ENCODE measurements around the gene DTNB. TPM values are rescaled to one million over a fixed set of nuclear protein-coding genes. Genes with fewer than 3 reads are reported as not detected.

Gene DTNB
- total RNA-seq, 4 donors from 2014 or later: 3.9 to 8.7 (median 4.4) TPM

DNA sequence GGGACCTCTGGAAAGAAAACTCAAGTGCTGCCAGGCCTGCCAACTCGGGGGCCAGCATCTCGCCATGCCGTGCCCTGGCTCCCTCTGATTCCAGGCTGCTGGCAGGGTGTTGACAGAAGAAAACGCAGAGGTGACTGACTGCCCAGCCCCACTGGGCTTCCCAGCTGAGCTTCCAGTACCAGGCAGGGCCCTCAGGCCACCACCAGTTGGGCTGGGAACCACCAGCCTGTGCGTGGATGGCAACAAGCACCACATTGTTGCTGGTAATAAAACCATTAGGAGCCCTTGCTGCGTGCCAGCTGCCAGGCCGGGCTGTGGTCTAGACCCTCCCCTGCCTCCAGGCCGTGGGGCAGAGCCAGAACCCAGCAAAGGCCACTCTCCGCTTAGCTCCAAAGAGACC is 340.8 kb downstream of the DTNB start:
- 44 to 47% methylated on average over 3 to 4 of the region's 9 CpGs for WGBS, 2 donors (ENCODE audit: low coverage in 1 of 2)
- ATAC-seq: no peak
- peak overlapping the region in 2 of 4 donors; percentile 26 to 61 for H3K27ac ChIP-seq

DNA sequence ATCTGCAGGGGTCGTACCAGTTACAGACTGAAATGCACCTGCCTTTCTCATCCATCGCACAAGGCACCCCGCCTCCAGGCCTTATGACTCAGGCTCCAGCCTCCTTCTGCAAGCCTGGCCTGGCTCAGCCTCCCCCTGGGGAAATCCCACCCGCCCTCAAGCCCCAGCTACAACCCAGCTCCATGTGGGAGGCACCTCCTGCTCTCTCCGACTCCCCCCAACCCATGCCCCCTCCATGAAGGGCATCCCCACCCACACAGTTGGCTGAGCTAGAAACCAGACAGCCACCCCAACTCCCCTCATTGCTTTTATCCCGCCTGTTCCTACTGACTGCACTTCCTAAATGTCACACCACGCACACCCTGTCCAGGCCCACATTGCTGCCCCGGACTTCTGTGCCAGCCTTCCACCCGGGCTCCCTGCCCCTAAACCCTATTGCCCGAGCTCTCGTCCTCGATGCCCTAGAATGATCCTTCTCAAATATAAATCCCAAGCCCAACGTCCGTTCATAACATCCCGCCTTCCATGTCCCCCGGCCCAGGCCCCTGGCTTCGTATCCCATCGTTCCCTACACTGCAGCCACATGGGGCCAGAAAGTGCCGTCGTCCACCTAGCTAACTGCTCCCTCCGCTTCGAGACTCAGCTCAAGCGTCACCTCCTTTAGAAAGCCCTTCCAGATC is 341.6 kb downstream of the DTNB start:
- peaks cover 0 to 5% (median 0%) of the 10 kb centered on the region in 3 donors for H3K9me3 ChIP-seq
- H3K27me3 ChIP-seq: no peaks in the 10 kb centered on the region
- H3K4me1 ChIP-seq: peaks cover 0 to 92% (median 40%) of the 10 kb centered on the region in 3 donors
- peaks cover 0 to 5% of the 10 kb centered on the region in 2 donors for H3K36me3 ChIP-seq
- no peak for ATAC-seq
- peak overlapping the region in 2 of 4 donors; percentile 26 to 61 for H3K27ac ChIP-seq
- 72 to 76% methylated on average over 17 to 19 of the region's 23 CpGs for WGBS, 2 donors (ENCODE audit: low coverage in 1 of 2)
- TF ChIP-seq, protein P1, sequence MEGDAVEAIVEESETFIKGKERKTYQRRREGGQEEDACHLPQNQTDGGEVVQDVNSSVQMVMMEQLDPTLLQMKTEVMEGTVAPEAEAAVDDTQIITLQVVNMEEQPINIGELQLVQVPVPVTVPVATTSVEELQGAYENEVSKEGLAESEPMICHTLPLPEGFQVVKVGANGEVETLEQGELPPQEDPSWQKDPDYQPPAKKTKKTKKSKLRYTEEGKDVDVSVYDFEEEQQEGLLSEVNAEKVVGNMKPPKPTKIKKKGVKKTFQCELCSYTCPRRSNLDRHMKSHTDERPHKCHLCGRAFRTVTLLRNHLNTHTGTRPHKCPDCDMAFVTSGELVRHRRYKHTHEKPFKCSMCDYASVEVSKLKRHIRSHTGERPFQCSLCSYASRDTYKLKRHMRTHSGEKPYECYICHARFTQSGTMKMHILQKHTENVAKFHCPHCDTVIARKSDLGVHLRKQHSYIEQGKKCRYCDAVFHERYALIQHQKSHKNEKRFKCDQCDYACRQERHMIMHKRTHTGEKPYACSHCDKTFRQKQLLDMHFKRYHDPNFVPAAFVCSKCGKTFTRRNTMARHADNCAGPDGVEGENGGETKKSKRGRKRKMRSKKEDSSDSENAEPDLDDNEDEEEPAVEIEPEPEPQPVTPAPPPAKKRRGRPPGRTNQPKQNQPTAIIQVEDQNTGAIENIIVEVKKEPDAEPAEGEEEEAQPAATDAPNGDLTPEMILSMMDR (IDR thresholded peaks at IDR 0.05): no peak
- TF ChIP-seq POLR2A (IDR thresholded peaks at IDR 0.05): no peak
- H3K4me3 ChIP-seq: no peak overlapping the region

More for the DNA sequence above, 340.8 kb downstream of the DTNB start:
- Histone ChIP-seq H3K9me3 (no peaks in the 10 kb centered on the region), H3K4me3 (no peak overlapping the region), H3K27me3 (no peaks in the 10 kb centered on the region), H3K36me3 (no peaks in the 10 kb centered on the region), H3K4me1 (peaks cover 0 to 100% (median 42%) of the 10 kb centered on the region in 3 donors)
- TF ChIP-seq POLR2AphosphoS5 (IDR thresholded peaks at IDR 0.05) (no peak), EP300 (IDR thresholded peaks at IDR 0.05) (no peak), POLR2A (IDR thresholded peaks at IDR 0.05) (no peak)
- TF ChIP-seq, protein P1 (IDR thresholded peaks at IDR 0.05): no peak

GRCh38 chr2:25330937-25331336 is 342.4 kb downstream of the DTNB start:
- peaks cover 0 to 83% (median 33%) of the 10 kb centered on the region in 3 donors for H3K4me1 ChIP-seq
- peaks cover 0 to 12% of the 10 kb centered on the region in 2 donors for H3K36me3 ChIP-seq
- H3K4me3 ChIP-seq: no peak overlapping the region
- no peak for ATAC-seq
- WGBS, 2 donors (ENCODE audit: low coverage in 1 of 2): 88 to 100% methylated on average over 2 to 4 of the region's 4 CpGs
- no peaks in the 10 kb centered on the region for H3K27me3 ChIP-seq
- no peak overlapping the region for H3K27ac ChIP-seq
- peaks cover 0 to 12% (median 0%) of the 10 kb centered on the region in 3 donors for H3K9me3 ChIP-seq
- TF ChIP-seq POLR2AphosphoS5 (IDR thresholded peaks at IDR 0.05): no peak
- TF ChIP-seq EP300 (IDR thresholded peaks at IDR 0.05): no peak
- TF ChIP-seq, protein P1 (IDR thresholded peaks at IDR 0.05): no peak

GRCh38 chr2:25330273-25330672 is 343.1 kb downstream of the DTNB start:
- Histone ChIP-seq H3K9me3 (peaks cover 0 to 12% (median 0%) of the 10 kb centered on the region in 3 donors), H3K36me3 (peaks cover 0 to 12% of the 10 kb centered on the region in 2 donors), H3K4me1 (peaks cover 0 to 83% (median 32%) of the 10 kb centered on the region in 3 donors), H3K27ac (peak overlapping the region in 1 of 4 donors; percentile 10), H3K4me3 (no peak overlapping the region), H3K27me3 (no peaks in the 10 kb centered on the region)
- WGBS, 2 donors (ENCODE audit: low coverage in 1 of 2): no CpG with 5 or more reads among the region's 10 CpGs
- TF ChIP-seq, protein P1 (IDR thresholded peaks at IDR 0.05): no peak
- TF ChIP-seq POLR2A (IDR thresholded peaks at IDR 0.05) (no peak), POLR2AphosphoS5 (IDR thresholded peaks at IDR 0.05) (no peak), EP300 (IDR thresholded peaks at IDR 0.05) (no peak)
- no peak for ATAC-seq

Measured in gastroesophageal sphincter (tissue), 4 donors.